GM21576 (cell line): Measurements from ENCODE around the gene SFT2D2.

Experiments used
- ATAC-seq: cut with Tn5 transposase; IDR thresholded peaks from one replicate; pipeline ENCODE4 v1.9.1; 2021; ENCODE audit warnings: mild to moderate bottlenecking, moderate library complexity; ENCODE audit not compliant: unreplicated experiment

Gene SFT2D2

GRCh38 chr1:168301664-168302320, 76.0 kb downstream of the SFT2D2 start:
- no peak for ATAC-seq
